Nephron (organoid): ENCODE results near the gene MAML2.
A peak's percentile ranks its signal among the peaks of the same experiment; 100 is the strongest.

ENCODE experiments used
- H3K27ac Mint-ChIP-seq, 3 experiments: 2 replicates each; pipeline ENCODE4 v1.8.0; 2020; ENCODE audit warnings: mixed read lengths in 3 of 3, mild to moderate bottlenecking in 2 of 3, moderate library complexity in 1 of 3
- H3K27me3 Mint-ChIP-seq: 2 replicates; pipeline ENCODE4 v1.8.0; 2021; ENCODE audit warnings: low read depth, mild to moderate bottlenecking, moderate library complexity, mixed read lengths
- H3K36me3 Mint-ChIP-seq: 2 replicates; pipeline ENCODE4 v1.8.0; 2020; ENCODE audit warnings: low read depth, mixed read lengths
- H3K4me1 Mint-ChIP-seq: 2 replicates; pipeline ENCODE4 v1.8.0; 2020; ENCODE audit warnings: mixed read lengths
- H3K4me3 Mint-ChIP-seq, 3 experiments: 2 replicates each; pipeline ENCODE4 v1.8.0; 2020; ENCODE audit warnings: mild to moderate bottlenecking in 3 of 3, mixed read lengths in 3 of 3, moderate library complexity in 2 of 3
- H3K9me3 Mint-ChIP-seq: 2 replicates; pipeline ENCODE4 v1.8.0; 2020; ENCODE audit warnings: mixed read lengths
- CTCF ChIP-seq, 3 experiments: fragments of 200-600 bp; sonication (generic); IDR thresholded peaks; one replicate each; pipeline ENCODE4 v1.5.0; 2021; ENCODE audit warnings: antibody characterized with exemption in 3 of 3; ENCODE audit not compliant: unreplicated experiment in 3 of 3

MAML2 gene

GRCh38 chr11:96049426-96049825 is 293.6 kb downstream of the MAML2 start:
- Mint-ChIP-seq H3K27ac (no peak overlapping the region), H3K36me3 (no peaks in the 10 kb centered on the region), H3K9me3 (no peaks in the 10 kb centered on the region), H3K4me1 (peaks cover 51% of the 10 kb centered on the region), H3K27me3 (no peaks in the 10 kb centered on the region), H3K4me3 (no peak overlapping the region)
- TF ChIP-seq CTCF (IDR thresholded peaks at IDR 0.05; ENCODE audit: unreplicated experiment in 3 of 3) = no peak

DNA sequence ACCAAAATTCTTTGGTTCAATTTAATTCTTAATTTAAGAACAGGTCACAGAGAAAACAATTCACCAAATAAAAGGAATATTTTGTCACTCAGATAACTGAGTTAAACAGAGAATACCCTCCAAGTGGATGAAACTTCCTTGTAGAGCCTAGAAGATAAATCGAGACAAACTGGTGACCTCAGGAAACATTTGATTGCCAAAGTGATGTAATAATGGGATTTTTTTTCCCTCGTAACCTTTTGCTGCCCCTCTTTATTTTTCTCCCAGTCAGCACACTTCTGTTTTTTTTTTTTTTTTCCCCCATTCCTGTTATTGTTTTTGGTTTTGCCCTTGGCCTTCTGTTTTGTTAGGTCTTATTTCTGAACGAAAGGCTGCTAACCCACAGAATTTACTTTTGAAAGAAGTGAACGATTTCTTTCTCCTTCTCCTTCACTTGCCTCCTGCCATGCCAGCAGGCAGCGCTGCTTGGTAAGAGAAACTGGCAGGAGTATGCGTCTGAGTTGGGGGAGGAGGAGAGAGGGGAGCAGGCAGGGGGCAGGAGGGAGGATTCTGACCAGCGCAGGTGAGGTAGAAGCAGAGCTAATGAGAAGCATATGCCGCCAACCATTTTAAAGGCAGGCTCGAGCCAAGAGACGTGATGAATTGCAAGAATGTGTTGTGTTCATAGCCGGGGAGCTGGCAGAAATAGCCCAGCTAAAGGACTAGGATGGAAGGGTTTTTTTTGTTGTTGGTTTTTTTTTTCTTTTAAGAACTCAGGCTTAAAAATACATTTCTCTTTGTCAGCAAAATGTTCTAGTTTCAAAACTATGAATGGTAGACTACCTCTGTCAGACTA is 297.2 kb downstream of the MAML2 start:
- Mint-ChIP-seq H3K4me1 (peaks cover 29% of the 10 kb centered on the region), H3K36me3 (peaks cover 10% of the 10 kb centered on the region), H3K9me3 (no peaks in the 10 kb centered on the region), H3K27ac (peak overlapping the region; percentile 79 to 93 (median 89)), H3K4me3 (peak overlapping the region; percentile 6 to 53 (median 33)), H3K27me3 (no peaks in the 10 kb centered on the region)
- peak; percentile 20 to 34 (median 24) for TF ChIP-seq CTCF (IDR thresholded peaks at IDR 0.05; ENCODE audit: unreplicated experiment in 3 of 3)

- TF ChIP-seq CTCF (IDR thresholded peaks at IDR 0.05; ENCODE audit: unreplicated experiment in 3 of 3) = no peak
- Mint-ChIP-seq H3K27ac (peak overlapping the region in 2 of 3 experiments; percentile 89 to 93), H3K4me1 (peaks cover 19% of the 10 kb centered on the region), H3K4me3 (no peak overlapping the region), H3K27me3 (no peaks in the 10 kb centered on the region), H3K9me3 (no peaks in the 10 kb centered on the region), H3K36me3 (peaks cover 10% of the 10 kb centered on the region)
Measured at GRCh38 chr11:96044747-96045146, 298.2 kb downstream of the MAML2 start.

DNA sequence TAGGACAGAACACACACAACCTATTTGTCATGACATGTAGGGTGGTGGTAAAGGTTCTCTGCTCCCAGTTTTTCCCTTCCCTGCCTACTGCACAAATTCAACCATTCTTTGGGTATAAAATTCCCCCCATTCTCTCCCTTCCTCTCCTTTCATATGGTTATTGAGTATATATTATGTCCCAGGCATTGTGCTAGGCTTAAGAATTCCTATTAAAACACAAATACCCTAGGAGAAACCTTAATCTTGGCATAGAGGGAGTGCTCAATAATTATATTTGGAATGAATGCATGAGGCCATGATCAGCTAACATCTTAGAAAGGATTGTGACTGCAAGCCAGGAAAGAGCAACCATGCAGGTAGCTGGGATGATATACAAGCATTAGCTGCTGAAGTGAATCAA is 298.7 kb downstream of the MAML2 start:
- H3K9me3 Mint-ChIP-seq = no peaks in the 10 kb centered on the region
- H3K27ac Mint-ChIP-seq = peak overlapping the region in 1 of 3 experiments; percentile 66
- no peak overlapping the region for H3K4me3 Mint-ChIP-seq
- H3K27me3 Mint-ChIP-seq = no peaks in the 10 kb centered on the region
- peaks cover 19% of the 10 kb centered on the region for H3K4me1 Mint-ChIP-seq
- no peak for TF ChIP-seq CTCF (IDR thresholded peaks at IDR 0.05; ENCODE audit: unreplicated experiment in 3 of 3)
- H3K36me3 Mint-ChIP-seq = peaks cover 10% of the 10 kb centered on the region

DNA sequence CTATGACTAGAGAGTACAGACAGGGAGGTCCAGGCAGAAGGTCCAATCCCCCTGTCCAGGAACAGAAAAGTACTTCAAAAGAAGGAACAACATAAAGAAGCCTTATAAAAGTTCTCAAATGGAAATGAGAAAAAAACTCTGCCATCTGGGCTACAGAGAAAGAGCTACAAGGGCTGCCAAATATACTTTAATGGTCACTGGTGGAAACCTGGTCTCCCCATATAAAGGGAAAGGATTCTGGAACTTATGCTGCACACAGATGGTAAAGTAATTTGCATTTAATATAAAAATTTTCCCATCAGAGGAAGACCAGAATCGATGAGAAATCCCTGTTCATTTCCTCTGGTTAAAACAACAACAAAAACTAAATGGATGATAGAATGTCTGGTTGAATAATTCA is 299.7 kb downstream of the MAML2 start:
- Mint-ChIP-seq H3K9me3 (no peaks in the 10 kb centered on the region), H3K4me3 (no peak overlapping the region), H3K36me3 (peaks cover 10% of the 10 kb centered on the region), H3K27ac (no peak overlapping the region), H3K27me3 (no peaks in the 10 kb centered on the region), H3K4me1 (peaks cover 24% of the 10 kb centered on the region)
- TF ChIP-seq CTCF (IDR thresholded peaks at IDR 0.05; ENCODE audit: unreplicated experiment in 3 of 3) = no peak

DNA sequence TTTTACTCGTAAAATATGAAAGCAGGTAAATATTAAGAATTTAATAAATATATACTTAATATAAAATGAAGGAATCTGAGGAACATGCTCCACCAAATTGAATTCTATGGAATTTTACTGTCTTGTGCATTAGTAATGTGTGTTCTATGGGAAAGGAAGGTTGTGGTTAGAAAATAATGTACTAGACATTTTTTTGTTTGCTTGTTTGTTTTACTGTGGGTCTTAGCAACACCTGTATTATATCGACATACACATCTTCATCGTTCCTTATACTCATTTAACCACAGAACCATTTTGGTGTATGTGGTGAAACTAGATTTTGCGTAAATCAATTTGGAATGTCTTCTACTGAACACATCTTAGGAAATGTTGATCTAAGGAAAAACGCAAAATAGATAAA is 304.9 kb downstream of the MAML2 start:
- peaks cover 12% of the 10 kb centered on the region for H3K36me3 Mint-ChIP-seq
- no peak overlapping the region for H3K27ac Mint-ChIP-seq
- H3K4me1 Mint-ChIP-seq = peaks cover 53% of the 10 kb centered on the region
- no peak overlapping the region for H3K4me3 Mint-ChIP-seq
- no peaks in the 10 kb centered on the region for H3K27me3 Mint-ChIP-seq
- no peaks in the 10 kb centered on the region for H3K9me3 Mint-ChIP-seq
- no peak for TF ChIP-seq CTCF (IDR thresholded peaks at IDR 0.05; ENCODE audit: unreplicated experiment in 3 of 3)
